GM12891 (cell line): Measurements from ENCODE around the gene SCD.

Source experiments
- DNase-seq: peaks from one replicate; pipeline ENCODE4 v3.0.0; 2011; ENCODE audit warnings: low spot score; ENCODE audit not compliant: insufficient read length
- FAIRE-seq: peaks from 2 replicates; lab custom pipeline; 2011; peaks lifted over from hg19 to GRCh38; lab: Jason Lieb, UNC
- PAX5 ChIP-seq: IDR thresholded peaks from 2 replicates; pipeline ENCODE4 v1.6.1; 2011; ENCODE audit warnings: low read length, moderate library complexity, mild to moderate bottlenecking; ENCODE audit not compliant: insufficient read depth, severe bottlenecking
- POLR2A ChIP-seq: IDR thresholded peaks from 2 replicates; pipeline ENCODE4 v1.6.1; 2011; ENCODE audit warnings: low read depth, low read length, control low read depth
- POLR2AphosphoS5 ChIP-seq: IDR thresholded peaks from 2 replicates; pipeline ENCODE4 v1.6.1; 2011; ENCODE audit warnings: low read depth, low read length, control low read depth
- POU2F2 ChIP-seq: IDR thresholded peaks from 2 replicates; pipeline ENCODE4 v1.6.1; 2011; ENCODE audit warnings: low read depth, mild to moderate bottlenecking, control low read depth, low read length, moderate library complexity
- SPI1 ChIP-seq: IDR thresholded peaks from 2 replicates; pipeline ENCODE4 v1.6.1; 2011; ENCODE audit warnings: low read depth, low read length, control low read depth
- TAF1 ChIP-seq: IDR thresholded peaks from 2 replicates; pipeline ENCODE4 v1.6.1; 2011; ENCODE audit warnings: low read depth, low read length, control low read depth

The SCD gene

GRCh38 chr10:100319707-100320402, 27.2 kb upstream of the SCD start:
- DNase-seq (no peak), FAIRE-seq (no peak)
- no peak for TF ChIP-seq PAX5

DNA sequence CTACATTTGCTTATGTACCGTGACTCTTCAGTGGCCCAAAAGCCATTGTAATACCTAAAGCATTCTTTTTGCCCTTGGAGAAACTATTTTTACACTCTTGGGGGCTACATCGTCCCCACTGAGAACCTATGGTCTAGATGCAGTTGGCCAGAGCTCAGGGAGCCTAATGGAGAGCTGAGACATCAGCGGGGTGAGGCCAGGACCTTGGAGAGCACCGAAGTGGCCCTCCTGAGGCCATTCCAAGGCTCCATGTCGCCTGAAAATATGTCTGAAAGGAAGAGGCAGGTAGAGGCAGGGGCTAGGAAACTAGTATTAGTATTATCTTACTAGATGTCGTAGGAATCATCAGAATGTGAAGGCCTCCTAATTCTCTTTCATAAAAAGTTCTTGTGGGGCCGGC, 21.9 kb upstream of the SCD start:
- TF ChIP-seq TAF1 (no peak), POLR2A (no peak), POLR2AphosphoS5 (no peak), SPI1 (no peak), POU2F2 (no peak), PAX5 (no peak)
- DNase-seq = no peak
- no peak for FAIRE-seq

DNA sequence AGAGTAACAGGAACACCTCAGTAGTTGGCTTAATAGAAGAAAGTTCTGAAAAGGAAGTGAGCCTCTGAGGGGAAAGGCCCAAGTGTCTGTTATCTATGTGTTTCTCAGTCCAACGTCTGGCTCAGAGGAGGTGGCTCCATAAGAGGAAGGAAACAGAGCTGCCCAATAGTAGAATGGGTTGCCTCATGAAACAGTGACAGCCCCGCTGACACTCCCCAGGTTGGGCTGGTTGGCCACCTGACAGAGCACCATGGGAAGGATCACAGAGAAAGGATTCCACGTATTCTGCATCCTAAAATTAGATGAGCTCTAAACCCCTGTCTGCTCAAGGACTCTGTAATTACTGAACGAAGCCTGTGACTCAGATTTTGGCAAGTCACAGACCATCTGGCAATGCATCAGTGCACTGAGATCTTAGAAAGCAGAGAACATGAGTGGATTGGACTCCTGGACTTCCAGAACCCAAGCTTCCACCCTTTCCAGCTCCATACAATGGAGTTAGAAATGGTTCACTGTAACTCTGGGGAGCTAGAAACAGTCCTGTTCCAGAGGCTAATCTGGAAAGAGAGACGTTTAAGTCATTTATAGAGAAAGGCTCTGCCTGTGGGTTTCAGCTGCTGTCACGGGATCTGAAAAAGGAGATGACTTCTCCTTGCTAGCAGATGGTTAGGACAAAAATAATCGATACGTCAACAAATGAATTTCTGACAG, 19.9 kb upstream of the SCD start:
- TF ChIP-seq TAF1 (0 out of 2 replicates have a peak, but pooled peaks have one; percentile 12), PAX5 (no peak), POLR2A (no peak), SPI1 (peak; percentile 93), POU2F2 (no peak), POLR2AphosphoS5 (no peak)
- peak; percentile 96 for FAIRE-seq
- peak; percentile 55 for DNase-seq

GRCh38 chr10:100327718-100328009, 19.4 kb upstream of the SCD start:
- DNase-seq (no peak), FAIRE-seq (no peak)
- no peak for TF ChIP-seq POLR2A
- TF ChIP-seq POLR2AphosphoS5 = no peak
- TF ChIP-seq TAF1 = no peak
- no peak for TF ChIP-seq PAX5
- TF ChIP-seq SPI1 = no peak
- TF ChIP-seq POU2F2 = no peak

- DNase-seq (no peak), FAIRE-seq (no peak)
- TF ChIP-seq POLR2AphosphoS5 (no peak), TAF1 (no peak), POLR2A (no peak), SPI1 (no peak), POU2F2 (no peak), PAX5 (no peak)
These were observed 18.8 kb upstream of the SCD start for GRCh38 chr10:100328198-100328597.

DNA sequence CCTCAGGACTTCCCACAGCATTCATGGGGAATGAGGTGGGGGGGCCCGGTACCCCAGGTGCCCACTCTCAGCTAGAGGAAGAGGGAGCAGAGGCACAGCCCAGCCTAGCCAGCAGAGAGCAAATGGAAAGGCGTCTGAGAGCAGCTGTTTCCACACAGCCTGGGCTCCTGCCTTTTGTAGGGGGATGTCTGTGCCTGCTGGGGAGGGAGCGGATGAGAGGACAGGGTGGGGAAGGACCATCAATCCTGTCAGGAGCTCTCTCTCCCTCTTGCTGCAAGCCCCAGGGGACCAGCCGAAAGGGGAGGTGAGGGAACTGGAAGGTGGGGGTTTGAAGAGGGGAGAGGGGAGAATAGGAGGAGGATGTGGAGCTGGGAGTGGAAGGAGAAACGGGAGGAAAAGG, 17.0 kb upstream of the SCD start, which contains the start of gene PKD2L1:
PKD2L1 (minus strand) TSS at position 150 of the 400 bp plus-strand sequence; CDS start at position 25, 125 bp downstream.
- DNase-seq (no peak), FAIRE-seq (no peak)
- TF ChIP-seq PAX5 (no peak), POU2F2 (no peak), SPI1 (no peak), POLR2AphosphoS5 (no peak), TAF1 (no peak), POLR2A (no peak)

- no peak for TF ChIP-seq POU2F2
- no peak for TF ChIP-seq SPI1
- no peak for TF ChIP-seq POLR2AphosphoS5
- no peak for TF ChIP-seq PAX5
- no peak for TF ChIP-seq TAF1
- TF ChIP-seq POLR2A = no peak
- no peak for FAIRE-seq
- no peak for DNase-seq
These were observed 13.9 kb upstream of the SCD start for GRCh38 chr10:100333106-100333505.

- FAIRE-seq (no peak), DNase-seq (no peak)
- TF ChIP-seq POLR2A (no peak), TAF1 (no peak), SPI1 (no peak), PAX5 (no peak), POLR2AphosphoS5 (no peak), POU2F2 (no peak)
These were observed 13.2 kb upstream of the SCD start for GRCh38 chr10:100333661-100334440.

- no peak for FAIRE-seq
- no peak for DNase-seq
- TF ChIP-seq TAF1 = no peak
- no peak for TF ChIP-seq PAX5
- TF ChIP-seq SPI1 = no peak
- no peak for TF ChIP-seq POU2F2
- TF ChIP-seq POLR2AphosphoS5 = no peak
- no peak for TF ChIP-seq POLR2A
These were observed 12.3 kb upstream of the SCD start for GRCh38 chr10:100334762-100335161.

DNA sequence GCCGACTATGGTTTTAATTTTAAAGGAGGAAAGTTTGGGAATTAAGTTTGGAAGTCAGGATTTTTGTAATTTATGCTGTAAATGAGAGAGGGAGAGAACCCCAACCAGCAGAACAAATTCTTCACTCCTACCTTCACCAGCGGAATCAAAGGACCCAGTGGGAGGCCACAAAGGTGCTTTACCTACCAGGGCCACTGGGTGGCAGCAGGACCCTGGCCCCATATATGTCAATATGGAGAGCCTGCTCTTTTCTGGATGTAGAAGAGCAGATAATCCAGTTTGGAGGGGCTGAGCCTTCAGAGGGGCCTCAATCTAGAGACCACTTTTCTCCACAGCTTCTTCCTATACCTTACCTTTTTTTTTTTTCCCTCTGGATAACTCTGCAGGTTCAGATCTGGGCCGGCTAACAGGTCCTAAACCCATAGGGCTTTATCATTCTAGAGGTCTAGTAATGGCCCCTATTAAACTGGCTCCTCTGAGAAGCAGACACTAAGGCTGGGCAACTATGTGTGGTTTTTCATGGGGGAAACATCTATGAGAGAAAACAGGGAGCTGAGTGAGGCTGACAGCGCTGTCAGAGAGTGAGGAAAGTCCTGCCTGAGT, 8.5 kb upstream of the SCD start:
- FAIRE-seq (no peak), DNase-seq (peak; percentile 61)
- TF ChIP-seq SPI1 = no peak
- TF ChIP-seq PAX5 = no peak
- no peak for TF ChIP-seq POLR2A
- no peak for TF ChIP-seq TAF1

DNA sequence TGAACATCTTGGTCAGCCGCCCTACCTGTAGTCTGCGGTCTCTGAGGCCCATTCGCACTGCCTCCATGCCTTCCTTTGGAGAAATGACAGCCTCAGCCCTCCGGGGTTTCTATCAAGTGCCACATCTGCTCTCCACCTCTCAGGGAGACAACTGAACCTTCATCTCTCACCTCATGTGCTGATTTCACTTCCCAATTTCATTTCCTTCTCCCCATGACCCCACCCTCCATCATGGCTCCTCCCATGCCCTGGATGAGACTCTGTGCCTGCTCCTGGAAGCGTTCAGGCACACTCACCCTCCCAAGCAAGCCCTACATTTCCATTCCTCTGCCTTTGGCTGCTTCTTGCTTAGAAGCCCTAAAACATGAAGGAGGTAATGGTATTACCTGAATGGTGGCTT, 7.8 kb upstream of the SCD start:
- peak; percentile 81 for FAIRE-seq
- TF ChIP-seq POLR2A (no peak), SPI1 (peak; percentile 92)

More for the DNA sequence above, 7.8 kb upstream of the SCD start:
- DNase-seq = peak; percentile 37
